ENCODE data around the gene TUBGCP2.
"Not testable (repeated sequence)": the region's sequence is repeated elsewhere in the genome, so short reads cannot be mapped to it uniquely, and the experiment has no call there.

TUBGCP2 gene

DNA sequence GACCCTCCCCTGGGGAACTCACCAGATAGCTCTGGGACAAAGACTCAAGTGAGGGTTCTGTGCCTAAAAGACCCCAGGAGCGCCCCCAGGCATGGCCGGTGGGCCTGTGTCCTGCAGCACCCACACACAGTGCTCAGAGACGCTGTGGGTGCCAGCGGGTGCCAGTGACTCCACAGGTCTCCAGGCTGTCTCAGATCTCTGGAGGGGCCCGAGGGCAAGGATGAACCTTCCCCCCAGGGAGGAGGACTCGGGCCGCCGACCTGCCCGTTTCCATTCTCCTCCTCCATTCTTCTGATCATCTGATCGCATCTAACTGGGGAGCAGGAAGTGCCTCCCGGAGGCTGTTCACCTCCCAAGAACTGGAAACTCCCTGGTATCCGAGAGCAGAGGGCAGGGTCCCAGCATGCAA is 33.0 kb downstream of the TUBGCP2 start:
- Mint-ChIP-seq H3K4me3 (peak overlapping the region; percentile 88), H3K36me3 (peaks cover 57% of the 10 kb centered on the region), H3K27ac (peak overlapping the region; percentile 88), H3K4me1 (peaks cover 36% of the 10 kb centered on the region), H3K9me3 (no peaks in the 10 kb centered on the region)
- peak; percentile 40 to 80 for DNase-seq (ENCODE audit: low spot score in 2 of 2)
- ATAC-seq = peak; percentile 57

- peaks cover 63% of the 10 kb centered on the region for H3K36me3 Mint-ChIP-seq
- peak; percentile 48 to 85 for DNase-seq (ENCODE audit: low spot score in 2 of 2)
- H3K4me1 Mint-ChIP-seq = peaks cover 34% of the 10 kb centered on the region
- H3K27ac Mint-ChIP-seq = peak overlapping the region; percentile 88
- peak; percentile 55 for ATAC-seq
- no peaks in the 10 kb centered on the region for H3K9me3 Mint-ChIP-seq
- H3K4me3 Mint-ChIP-seq = peak overlapping the region; percentile 88
Observed at GRCh38 chr10:133274751-133275683, 33.7 kb downstream of the TUBGCP2 start.

- H3K4me3 Mint-ChIP-seq = peak overlapping the region; percentile 14
- H3K27ac Mint-ChIP-seq = no peak overlapping the region
- H3K9me3 Mint-ChIP-seq = no peaks in the 10 kb centered on the region
- no peak for DNase-seq (ENCODE audit: low spot score in 2 of 2)
- H3K4me1 Mint-ChIP-seq = peaks cover 20% of the 10 kb centered on the region
- H3K36me3 Mint-ChIP-seq = peaks cover 72% of the 10 kb centered on the region
- no peak for ATAC-seq
Observed at GRCh38 chr10:133273534-133274143, 35.0 kb downstream of the TUBGCP2 start.

- DNase-seq (ENCODE audit: low spot score in 2 of 2) = no peak
- no peak for ATAC-seq
- Mint-ChIP-seq H3K36me3 (peaks cover 73% of the 10 kb centered on the region), H3K27ac (no peak overlapping the region), H3K9me3 (no peaks in the 10 kb centered on the region), H3K4me3 (peak overlapping the region; percentile 14), H3K4me1 (peaks cover 13% of the 10 kb centered on the region)
Observed at GRCh38 chr10:133272964-133273420, 35.7 kb downstream of the TUBGCP2 start.

DNA sequence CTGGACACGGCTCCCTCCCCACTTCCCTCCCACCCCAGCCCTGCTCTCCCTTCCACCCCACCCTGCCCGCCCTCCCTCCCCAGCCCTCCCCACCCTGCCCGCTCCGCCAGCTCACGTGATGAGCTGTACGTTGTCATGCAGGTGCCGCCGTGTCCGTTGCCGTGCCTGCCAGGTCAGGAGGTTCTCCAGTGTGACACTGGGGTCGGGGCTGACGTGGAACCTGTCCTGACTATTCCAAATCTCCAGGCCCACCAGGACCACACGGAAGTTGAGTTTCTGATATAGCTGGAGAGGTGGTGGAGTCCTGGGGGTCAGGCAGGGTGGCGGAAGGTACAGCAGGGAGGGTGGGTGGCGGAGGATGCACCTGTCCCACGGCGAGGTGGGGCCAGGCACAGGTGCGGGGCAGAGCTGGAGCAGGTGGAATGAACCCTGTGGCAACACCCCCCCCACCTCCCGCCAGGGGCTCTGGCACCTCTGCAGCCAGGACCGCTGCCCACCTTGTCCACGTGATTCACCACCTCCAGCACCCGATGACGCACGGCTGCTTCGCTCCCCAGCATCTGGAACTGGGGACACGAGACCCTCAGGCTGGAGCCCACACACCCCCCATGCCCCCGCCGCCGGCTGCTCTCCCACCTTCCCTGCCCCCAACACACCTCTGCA is 36.2 kb downstream of the TUBGCP2 start:
- no peak overlapping the region for H3K4me3 Mint-ChIP-seq
- DNase-seq (ENCODE audit: low spot score in 2 of 2) (no peak), ATAC-seq (no peak)
- H3K9me3 Mint-ChIP-seq = no peaks in the 10 kb centered on the region
- no peak overlapping the region for H3K27ac Mint-ChIP-seq
- peaks cover 78% of the 10 kb centered on the region for H3K36me3 Mint-ChIP-seq
- peaks cover 8% of the 10 kb centered on the region for H3K4me1 Mint-ChIP-seq

DNA sequence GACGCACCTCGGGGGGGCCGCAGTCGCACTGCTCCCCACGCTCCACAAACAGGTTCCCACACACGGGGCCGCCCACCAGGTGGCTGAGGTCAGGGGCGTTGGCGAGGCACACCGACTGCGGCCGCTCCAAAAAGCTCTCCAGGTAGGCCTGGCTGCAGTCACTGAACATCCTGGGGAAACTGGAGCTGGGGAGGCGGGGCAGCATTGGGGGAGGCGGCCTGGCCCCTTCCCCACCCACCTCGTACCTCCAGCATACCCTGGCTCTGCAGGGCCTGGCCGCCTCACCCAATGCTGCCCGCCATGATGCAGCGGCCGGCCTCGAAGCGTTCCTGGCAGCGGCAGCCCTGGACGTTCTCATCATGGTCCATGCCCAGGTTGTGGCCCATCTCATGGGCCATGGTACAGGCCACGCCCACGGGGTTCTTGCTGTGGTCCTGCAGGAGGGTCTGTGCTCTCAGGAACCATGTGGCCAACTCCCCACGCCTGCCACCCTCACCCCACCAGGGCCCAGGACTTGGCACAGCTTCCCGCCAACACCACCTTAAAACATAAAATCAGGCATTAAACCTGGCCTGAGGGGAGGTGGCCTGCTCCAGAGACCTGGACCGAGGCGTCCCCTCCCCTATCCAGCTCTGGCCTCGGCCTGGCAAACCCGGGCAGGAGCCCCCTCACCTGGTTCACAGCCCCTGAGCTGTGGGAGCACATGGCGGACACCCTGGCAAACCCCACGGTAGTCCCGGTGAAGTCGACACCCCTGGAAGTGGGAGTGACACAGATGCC is 37.0 kb downstream of the TUBGCP2 start:
- no peak overlapping the region for H3K27ac Mint-ChIP-seq
- DNase-seq (ENCODE audit: low spot score in 2 of 2) (no peak), ATAC-seq (no peak)
- H3K4me3 Mint-ChIP-seq = no peak overlapping the region
- H3K4me1 Mint-ChIP-seq = peaks cover 7% of the 10 kb centered on the region
- peaks cover 86% of the 10 kb centered on the region for H3K36me3 Mint-ChIP-seq
- no peaks in the 10 kb centered on the region for H3K9me3 Mint-ChIP-seq

- no peak for DNase-seq (ENCODE audit: low spot score in 2 of 2)
- Mint-ChIP-seq H3K27ac (no peak overlapping the region), H3K9me3 (no peaks in the 10 kb centered on the region), H3K36me3 (peaks cover 92% of the 10 kb centered on the region), H3K4me3 (no peak overlapping the region), H3K4me1 (peaks cover 10% of the 10 kb centered on the region)
- ATAC-seq = no peak
Observed at GRCh38 chr10:133270773-133271297, 37.8 kb downstream of the TUBGCP2 start.

GRCh38 chr10:133270204-133270603 is 38.5 kb downstream of the TUBGCP2 start:
- H3K4me1 Mint-ChIP-seq = peaks cover 16% of the 10 kb centered on the region
- peaks cover 92% of the 10 kb centered on the region for H3K36me3 Mint-ChIP-seq
- no peak overlapping the region for H3K27ac Mint-ChIP-seq
- no peak overlapping the region for H3K4me3 Mint-ChIP-seq
- no peak for DNase-seq (ENCODE audit: low spot score in 2 of 2)
- no peak for ATAC-seq
- H3K9me3 Mint-ChIP-seq = no peaks in the 10 kb centered on the region

DNA sequence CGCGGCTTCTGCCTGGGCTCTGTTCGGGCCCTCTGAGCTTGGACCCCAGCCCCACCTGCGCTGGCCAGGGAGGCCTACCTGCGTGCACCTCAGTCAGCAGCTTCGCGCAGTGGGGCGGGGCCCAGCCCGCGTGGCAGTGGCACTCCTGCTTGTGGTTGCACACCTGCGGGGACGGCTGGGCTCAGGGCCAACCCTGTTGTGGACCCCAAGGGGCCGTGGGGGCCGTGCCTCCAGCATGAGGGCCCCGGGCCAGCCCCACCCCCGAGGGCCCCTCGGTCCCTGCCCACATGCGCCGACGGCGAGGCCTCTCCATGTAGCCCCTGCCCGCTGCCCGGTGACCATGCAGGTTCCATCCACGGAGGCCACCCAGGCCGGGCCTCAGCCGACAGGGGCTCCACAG is 39.3 kb downstream of the TUBGCP2 start:
- Mint-ChIP-seq H3K9me3 (no peaks in the 10 kb centered on the region), H3K4me1 (peaks cover 18% of the 10 kb centered on the region)
- no peak for DNase-seq (ENCODE audit: low spot score in 2 of 2)

DNA sequence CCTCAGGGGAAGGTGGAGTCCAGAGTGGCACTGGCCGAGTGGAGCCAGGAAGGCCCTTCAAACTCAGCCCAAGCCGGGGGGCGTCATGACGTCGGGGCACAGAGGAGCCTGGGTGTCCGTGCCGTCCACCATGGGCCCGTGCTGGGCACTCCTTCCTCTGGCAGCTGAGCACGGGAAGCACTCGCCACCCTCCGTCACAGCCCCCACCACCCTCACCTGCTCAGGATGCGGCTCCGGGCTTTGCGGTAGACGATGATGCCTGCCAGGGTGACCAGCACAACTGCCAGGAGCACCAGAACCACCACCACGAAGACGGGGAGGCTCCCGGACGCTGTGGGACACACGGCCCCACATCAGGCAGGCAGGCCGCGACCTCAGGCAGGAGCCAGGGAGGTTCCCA is 40.1 kb downstream of the TUBGCP2 start:
- no peak for DNase-seq (ENCODE audit: low spot score in 2 of 2)
- peaks cover 99% of the 10 kb centered on the region for H3K36me3 Mint-ChIP-seq
- H3K9me3 Mint-ChIP-seq = no peaks in the 10 kb centered on the region
- H3K27ac Mint-ChIP-seq = no peak overlapping the region
- no peak overlapping the region for H3K4me3 Mint-ChIP-seq
- H3K4me1 Mint-ChIP-seq = peaks cover 26% of the 10 kb centered on the region
- ATAC-seq = no peak

More for the DNA sequence above, 39.3 kb downstream of the TUBGCP2 start:
- Mint-ChIP-seq H3K36me3 (peaks cover 92% of the 10 kb centered on the region), H3K27ac (no peak overlapping the region), H3K4me3 (no peak overlapping the region)
- no peak for ATAC-seq

GRCh38 chr10:133267829-133268228 is 40.8 kb downstream of the TUBGCP2 start:
- Mint-ChIP-seq H3K27ac (no peak overlapping the region), H3K4me1 (peaks cover 33% of the 10 kb centered on the region), H3K9me3 (no peaks in the 10 kb centered on the region), H3K36me3 (peaks cover 99% of the 10 kb centered on the region), H3K4me3 (no peak overlapping the region)
- DNase-seq (ENCODE audit: low spot score in 2 of 2) (no peak), ATAC-seq (no peak)

DNA sequence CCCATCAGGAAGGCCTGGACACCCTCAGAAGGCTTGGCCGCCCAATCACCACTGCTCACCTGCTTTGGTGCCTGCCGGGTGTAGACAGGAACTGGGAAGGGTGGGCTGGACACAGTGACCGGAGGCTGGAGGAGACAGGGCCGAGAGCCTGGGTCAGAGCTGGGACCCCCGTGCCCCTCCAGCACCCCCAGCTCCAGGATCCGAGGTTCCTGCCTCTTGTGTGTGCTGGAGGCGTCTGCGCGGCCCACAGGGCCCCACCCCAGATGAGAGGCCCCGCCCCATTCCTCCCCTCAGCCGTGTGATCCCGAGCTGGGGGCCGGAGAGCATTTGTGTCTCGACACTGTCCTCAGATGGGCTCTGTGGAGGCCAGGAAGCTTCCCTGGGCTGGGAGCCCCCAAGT is 41.4 kb downstream of the TUBGCP2 start:
- Mint-ChIP-seq H3K9me3 (no peaks in the 10 kb centered on the region), H3K36me3 (peaks cover 99% of the 10 kb centered on the region), H3K27ac (no peak overlapping the region), H3K4me1 (peaks cover 39% of the 10 kb centered on the region), H3K4me3 (no peak overlapping the region)
- ATAC-seq (no peak), DNase-seq (ENCODE audit: low spot score in 2 of 2) (no peak)

- no peak for ATAC-seq
- Mint-ChIP-seq H3K4me1 (peaks cover 42% of the 10 kb centered on the region), H3K4me3 (no peak overlapping the region), H3K36me3 (peaks cover 99% of the 10 kb centered on the region), H3K9me3 (no peaks in the 10 kb centered on the region), H3K27ac (peak overlapping the region; percentile 73)
- no peak for DNase-seq (ENCODE audit: low spot score in 2 of 2)
Observed at GRCh38 chr10:133266056-133266795, 42.4 kb downstream of the TUBGCP2 start.

DNA sequence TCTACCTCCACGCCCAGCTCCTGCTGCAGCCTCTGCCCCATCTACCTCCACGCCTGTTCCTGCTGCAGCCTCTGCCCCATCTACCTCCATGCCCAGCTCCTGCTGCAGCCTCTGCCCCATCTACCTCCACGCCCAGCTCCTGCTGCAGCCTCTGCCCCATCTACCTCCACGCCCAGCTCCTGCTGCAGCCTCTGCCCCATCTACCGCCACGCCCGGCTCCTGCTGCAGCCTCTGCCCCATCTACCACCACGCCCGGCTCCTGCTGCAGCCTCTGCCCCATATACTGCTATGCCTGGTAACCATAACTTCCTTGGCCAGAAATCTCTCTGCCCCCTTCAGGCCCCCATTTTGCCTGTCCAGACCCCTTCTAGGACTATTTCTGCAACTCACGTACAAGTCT is 43.6 kb downstream of the TUBGCP2 start:
- Mint-ChIP-seq H3K4me1 (peaks cover 54% of the 10 kb centered on the region), H3K36me3 (peaks cover 97% of the 10 kb centered on the region), H3K27ac (peak overlapping the region; percentile 73)
- H3K9me3 Mint-ChIP-seq; H3K4me3 Mint-ChIP-seq; ATAC-seq; DNase-seq (ENCODE audit: low spot score in 2 of 2): not testable (repeated sequence)
